GM19193 (cell line): Measurements from ENCODE around the gene STK33.

ENCODE experiments used
- POLR2A ChIP-seq: IDR thresholded peaks from 4 replicates; pipeline ENCODE4 v1.6.1; 2011; ENCODE audit not compliant: insufficient read depth, insufficient read length; ENCODE audit errors: extremely low read depth

Gene STK33

DNA sequence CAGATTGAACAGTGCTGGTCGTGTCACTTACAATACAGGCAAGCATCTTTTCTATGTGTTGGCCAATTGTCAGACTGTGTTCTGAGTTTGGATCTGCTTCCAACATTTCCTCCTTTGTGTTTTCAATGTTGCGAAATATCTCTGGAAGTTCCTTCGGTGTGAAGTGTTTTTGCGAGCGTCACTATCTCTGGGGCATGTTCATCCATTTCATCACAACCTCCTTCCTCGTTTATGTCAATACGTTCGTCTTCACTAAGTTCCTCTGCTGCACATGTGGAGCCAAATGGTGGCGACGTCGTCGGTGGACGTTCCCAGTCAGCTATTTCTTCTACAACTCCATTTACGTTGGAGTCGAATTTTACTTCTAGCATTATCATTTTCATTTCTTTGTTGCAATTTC lies 230.1 kb downstream of the STK33 start:
- no peak for TF ChIP-seq POLR2A

DNA sequence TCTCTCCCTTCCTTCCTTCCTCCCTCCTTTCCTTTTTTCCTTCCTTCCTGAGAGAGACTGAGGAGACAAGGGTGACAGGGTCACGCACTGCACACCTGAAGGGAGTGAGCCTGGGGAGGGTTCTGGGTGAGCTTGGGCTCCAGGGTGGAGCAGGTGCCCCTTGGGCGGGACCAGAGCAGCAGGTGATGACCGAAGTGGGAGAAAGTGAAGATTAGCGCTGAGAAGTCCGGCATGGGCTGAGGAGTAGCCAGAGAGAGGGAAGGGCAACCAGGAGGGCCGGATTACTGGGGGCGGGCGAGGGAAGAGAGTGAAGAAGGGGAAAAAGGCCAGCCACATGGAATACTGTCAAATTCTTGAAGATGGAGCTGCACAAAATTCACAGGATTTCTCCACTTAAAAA lies 231.1 kb downstream of the STK33 start:
- no peak for TF ChIP-seq POLR2A

DNA sequence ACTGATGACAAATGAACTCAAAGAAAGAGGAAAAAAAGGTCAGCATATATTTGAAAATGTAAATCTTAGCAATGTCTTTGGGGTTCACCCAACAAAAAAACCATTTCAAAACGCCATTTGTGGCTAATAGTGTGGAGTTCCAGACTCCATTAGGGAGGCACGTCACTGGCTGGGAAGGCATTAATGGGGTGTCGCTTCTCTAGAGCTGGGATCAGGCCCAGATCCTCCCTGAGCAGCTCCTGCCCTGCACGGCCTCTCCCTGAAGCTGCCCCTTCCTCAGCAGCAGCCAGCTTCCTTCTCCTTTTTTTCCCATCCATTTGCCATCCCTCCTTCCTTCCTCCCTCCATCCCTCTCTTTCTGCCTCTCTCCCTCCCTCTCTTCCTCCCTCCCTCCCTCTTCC lies 231.5 kb downstream of the STK33 start:
- no peak for TF ChIP-seq POLR2A

DNA sequence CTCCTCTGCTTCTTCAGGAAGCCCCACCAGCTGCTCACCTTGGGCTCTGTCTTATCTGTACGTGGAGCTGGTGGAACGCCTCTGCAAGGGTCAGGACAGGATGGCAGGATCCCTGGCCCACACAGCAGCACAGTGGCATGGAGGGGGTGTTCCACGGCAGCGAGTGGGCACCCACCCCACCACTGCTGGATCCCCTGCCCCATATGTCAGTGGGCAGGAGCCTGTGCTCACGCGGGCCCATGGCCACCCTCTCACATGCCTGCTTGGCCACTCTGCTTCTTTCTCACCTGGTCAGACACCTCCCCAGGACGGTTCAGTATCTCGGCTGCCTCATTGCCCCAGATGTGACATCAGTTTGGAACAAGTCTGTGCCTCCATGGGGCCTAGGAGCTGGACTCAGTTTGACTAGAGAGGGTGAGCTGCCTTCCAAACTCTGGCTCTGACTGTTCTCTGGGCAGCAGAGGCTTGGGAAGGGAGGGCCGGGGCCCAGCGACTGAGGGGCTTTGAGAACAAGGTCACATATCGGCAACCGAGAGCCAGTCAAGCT lies 232.3 kb downstream of the STK33 start:
- TF ChIP-seq POLR2A: no peak

DNA sequence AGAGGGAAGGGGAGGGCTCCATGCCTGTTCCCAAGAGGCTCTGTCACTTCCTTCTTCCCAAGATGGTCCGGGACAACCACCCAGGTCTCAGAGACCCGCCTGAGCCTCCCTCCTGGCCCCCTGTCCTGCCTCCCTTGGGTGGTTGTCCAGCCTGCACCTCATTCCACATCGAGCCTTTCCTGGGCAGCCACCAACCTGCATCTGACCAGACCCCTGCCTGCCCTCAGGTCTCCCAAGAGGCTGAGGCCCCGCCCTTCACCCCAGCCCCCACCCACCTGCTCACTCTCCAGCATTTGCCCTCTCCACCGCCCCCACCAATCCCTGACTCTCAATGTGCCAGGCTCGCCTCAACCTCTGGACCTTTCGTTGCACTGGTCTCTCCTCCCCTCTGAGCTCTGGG lies 232.8 kb downstream of the STK33 start:
- TF ChIP-seq POLR2A: no peak

DNA sequence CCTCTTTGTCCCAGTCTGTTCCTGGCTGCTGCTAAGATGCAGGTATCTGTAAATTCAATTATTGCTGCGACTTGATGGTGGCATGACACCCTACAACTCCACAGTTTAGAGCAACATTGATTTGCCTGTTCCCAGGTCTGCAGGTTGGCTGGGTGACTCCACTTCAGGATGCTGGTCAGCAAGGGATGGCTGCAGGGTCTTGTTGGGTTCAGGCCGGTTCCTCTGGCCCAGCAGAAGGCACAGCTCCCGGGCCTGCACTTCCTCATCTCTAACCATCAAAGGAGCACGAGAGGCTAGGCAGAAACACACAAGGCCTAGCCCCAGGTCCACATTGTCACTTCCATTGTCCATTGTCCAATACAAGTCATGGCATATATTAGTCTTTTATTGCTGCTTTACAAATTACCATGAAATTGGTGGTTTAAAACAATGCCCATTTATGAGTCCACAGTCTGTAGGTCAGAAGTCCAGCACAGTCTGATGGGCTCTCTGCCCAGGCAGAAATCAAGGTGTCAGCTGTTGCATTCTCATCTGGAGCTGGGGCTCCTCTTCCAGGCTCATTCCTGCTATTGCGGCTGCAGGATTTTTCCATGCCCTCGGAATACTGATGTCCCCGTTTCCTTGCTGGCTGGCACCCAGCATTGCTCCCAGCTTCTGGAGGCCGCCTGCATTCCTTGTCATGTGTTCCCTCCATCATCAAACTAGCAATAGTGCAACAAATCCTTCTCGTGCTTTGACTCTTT lies 233.8 kb downstream of the STK33 start:
- no peak for TF ChIP-seq POLR2A

DNA sequence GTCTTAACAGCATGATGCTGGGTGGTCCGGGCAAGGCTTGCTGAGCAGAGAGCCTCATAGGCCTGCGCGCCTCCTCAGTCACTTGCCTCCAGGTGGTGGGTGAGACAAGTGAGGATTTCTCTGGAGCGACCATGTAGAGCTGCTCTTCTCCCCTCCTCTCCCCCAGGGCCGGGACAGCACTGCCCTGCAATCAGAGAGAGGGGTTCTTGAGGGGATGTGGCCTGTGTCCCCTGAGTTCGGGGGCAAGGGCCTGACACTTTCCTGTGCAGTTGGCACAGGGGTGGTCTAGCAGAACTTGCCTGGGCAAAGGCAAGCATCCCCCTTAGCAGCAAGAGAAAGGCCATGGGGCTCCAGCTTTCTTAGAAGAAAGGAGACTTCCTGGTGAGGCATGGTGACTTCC lies 234.5 kb downstream of the STK33 start:
- TF ChIP-seq POLR2A: no peak

DNA sequence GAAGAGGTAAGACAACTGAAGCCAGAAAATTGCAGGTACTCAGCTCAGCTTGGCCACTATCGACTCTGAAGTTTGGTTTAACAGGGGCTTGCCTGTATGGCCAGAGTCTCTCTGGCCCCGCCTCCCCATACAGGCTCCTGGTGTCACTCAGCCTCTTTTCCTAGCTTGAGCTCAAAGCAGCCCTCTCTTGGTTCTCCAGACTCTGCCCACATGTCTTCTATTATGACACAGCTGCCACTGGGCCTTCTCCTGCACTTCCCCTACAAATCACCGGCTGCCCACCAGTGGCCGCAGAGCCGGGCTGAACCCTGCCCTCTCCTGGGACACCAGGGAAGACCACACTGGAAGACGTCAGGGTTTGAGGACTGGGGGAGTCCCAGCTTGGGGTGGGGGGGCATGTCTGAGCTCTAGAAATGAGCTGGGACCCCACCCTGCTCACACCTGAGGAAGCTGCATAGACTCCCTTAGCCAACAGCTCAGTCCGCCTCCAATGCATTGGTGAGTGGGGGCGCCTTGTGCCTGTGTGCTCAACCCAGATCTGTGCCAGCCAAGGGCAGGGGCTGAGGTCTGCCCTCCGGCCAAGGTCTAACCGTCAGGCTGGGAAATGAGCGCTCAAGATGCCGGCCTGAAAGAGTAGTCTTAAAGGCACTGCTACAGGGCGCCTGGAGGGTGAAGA lies 236.0 kb downstream of the STK33 start:
- no peak for TF ChIP-seq POLR2A

DNA sequence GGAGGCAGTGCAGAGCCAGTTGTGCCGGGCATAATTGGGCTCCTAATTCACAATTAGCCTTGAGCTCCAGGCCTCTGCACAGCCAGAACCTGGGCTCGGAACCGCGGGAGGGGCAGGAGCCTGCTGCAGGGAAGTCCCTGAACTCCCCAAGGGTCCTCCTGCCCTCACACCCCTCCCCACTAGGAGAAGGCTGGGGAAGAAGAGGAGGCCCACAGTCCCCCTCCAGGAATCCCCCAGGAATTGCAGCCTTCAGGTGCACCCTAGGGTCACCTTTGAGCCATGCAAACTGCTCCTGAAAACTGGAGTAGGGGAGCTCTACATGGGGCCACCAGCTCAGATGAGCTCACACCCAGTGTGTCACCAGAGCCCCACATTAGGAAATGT lies 236.5 kb downstream of the STK33 start:
- no peak for TF ChIP-seq POLR2A

DNA sequence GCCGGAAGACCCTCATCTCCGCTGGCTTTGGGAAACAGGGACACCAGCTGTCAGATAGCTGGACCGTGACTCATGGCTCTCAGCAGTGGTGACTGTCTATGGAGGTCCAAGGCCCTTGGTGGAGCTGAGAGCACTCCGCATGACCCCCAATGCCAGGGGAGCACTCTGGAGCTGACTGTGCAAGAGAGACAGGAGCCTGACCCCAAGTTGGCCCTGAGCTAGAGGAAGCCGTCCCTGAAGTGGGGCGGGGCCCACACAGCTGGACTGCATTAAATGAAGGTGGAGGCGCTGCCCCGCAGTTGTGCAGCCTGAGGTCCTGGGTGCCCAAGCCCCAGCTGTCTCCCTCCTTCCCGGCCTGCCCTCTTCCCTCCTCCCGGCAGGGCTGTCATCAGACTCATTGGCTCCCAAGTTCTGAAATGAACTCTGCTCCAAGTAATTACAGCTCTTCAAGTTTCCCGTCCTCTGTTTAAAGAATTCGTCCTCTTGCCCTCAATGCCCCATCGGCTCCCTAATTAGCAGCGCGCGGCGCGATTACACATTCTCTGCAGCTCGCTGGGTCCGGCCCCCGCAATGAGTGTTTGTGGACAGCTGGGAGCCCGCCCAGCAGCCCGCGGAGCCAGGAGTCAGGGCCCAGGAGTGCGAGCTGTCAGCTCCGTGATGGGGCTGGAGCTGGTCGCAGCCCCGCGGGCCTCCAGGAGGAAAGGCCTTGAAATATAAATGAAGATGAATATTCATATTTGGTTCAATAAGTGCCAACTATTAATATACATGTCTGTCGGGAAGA lies 237.1 kb downstream of the STK33 start:
- no peak for TF ChIP-seq POLR2A

DNA sequence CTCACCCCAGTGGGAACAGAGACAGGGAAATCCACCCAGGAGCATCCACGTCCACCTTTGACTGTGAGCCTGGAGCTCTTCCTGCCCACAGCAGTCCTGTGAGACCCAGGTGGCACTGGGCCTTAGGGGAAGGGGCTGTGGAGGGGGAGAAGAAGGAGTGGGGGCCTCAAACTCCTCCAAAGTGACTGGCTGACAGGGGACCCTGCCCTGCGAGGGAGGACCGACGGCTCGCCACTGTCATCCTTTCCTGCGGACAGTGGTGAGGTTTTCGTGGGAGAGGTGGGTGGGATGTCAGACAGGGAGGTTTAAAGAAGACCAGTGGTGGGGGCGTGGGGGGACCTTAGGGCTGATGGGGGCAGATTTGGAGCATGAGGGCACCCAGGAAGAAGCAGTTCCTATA lies 237.8 kb downstream of the STK33 start:
- TF ChIP-seq POLR2A: no peak

DNA sequence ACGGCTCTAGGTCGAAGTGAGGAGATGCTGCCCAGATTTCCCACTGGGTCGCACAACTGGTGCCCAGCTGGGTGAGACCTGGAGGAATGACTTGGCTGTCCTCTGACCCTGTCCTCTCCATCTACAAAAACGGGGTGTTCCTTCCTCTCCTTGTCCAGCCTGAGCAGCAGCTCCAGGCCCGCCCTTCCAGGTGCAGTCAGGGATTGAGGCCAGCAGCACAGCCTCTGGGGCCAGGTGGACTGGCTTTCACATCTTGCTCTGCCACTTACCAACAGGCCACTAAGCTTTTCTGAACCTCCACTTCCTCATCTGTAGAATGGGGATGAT lies 238.6 kb downstream of the STK33 start:
- TF ChIP-seq POLR2A: no peak

DNA sequence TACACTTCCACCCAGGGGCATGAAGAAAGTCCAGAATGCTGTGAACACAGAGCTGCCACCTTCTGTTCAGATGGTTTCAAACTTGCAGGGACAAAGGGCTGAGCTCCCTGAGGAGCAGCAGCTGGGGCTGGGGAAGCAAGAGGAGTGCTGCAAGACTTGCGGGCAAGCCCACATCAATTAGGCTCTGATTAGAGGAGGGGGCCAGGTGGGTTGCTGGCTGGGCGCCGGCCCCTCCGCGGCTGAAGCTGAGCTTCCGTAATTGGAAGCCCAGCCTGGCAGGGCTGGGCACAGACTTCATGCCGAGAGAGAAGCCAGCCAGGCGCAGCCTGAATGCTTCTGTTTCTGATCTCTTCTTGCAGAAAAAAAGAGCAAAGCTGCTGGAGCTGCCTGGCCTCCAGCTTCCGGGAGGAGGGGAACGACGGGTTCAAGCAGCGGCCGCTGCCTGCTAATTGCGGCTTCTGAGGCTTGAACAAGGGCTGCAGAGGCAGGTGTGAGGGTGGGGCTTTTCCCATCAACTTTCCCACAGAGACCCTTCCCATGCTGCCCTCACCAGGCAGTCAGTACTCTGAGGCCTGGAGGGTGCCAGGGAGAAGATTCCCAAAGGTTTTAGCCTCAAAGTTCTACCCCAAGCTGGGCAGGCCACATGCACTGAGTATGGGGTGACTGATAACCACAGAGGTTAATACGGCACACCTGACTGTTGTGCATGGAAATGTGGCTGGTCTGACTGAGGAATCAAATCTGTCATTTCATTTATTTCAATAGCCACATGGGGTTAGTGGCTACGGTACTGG lies 239.2 kb downstream of the STK33 start:
- no peak for TF ChIP-seq POLR2A

DNA sequence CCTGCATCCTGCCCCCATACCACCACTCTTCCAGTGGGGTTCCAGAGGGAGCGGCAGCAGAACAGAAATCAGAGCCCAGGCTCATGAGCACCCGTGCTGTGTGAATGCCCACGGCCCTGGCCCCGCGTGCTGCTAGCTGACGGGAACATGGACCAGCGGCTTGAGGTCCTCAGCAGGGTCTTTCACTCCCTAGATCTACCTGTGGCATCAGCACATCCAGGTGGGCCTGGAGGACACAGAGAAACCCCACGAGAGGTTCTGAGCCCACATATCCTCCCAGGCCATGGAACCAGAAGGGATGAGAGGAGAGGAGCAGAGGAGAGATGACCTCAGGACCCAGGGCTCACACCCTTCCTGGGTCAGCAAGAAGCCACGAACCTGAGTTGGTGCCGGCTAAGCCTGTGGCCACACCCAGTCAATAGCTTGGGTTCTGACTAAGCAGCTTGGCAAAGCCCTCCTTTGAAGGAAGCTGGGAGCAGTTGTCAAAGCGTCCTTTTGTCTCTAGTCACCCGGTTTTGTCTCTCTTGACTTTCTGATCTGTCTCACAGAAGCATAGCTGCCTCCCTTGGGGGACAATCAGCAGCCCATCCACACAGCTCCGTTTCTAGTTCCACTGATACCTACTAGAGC lies 241.0 kb downstream of the STK33 start:
- TF ChIP-seq POLR2A: no peak
